SH-SY5Y (cell line): ENCODE data around the gene CRACR2A.

Source experiments
- GATA2 ChIP-seq: IDR thresholded peaks from 2 replicates; pipeline ENCODE4 v1.6.1; 2011; ENCODE audit warnings: mild to moderate bottlenecking, low read depth, low read length
- GATA3 ChIP-seq: IDR thresholded peaks from 2 replicates; pipeline ENCODE4 v1.6.1; 2011; ENCODE audit warnings: low read depth, mild to moderate bottlenecking, low read length, moderate library complexity

The CRACR2A gene, protein sequence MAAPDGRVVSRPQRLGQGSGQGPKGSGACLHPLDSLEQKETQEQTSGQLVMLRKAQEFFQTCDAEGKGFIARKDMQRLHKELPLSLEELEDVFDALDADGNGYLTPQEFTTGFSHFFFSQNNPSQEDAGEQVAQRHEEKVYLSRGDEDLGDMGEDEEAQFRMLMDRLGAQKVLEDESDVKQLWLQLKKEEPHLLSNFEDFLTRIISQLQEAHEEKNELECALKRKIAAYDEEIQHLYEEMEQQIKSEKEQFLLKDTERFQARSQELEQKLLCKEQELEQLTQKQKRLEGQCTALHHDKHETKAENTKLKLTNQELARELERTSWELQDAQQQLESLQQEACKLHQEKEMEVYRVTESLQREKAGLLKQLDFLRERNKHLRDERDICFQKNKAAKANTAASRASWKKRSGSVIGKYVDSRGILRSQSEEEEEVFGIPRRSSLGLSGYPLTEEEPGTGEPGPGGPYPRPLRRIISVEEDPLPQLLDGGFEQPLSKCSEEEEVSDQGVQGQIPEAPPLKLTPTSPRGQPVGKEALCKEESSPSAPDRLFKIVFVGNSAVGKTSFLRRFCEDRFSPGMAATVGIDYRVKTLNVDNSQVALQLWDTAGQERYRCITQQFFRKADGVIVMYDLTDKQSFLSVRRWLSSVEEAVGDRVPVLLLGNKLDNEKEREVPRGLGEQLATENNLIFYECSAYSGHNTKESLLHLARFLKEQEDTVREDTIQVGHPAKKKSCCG

DNA sequence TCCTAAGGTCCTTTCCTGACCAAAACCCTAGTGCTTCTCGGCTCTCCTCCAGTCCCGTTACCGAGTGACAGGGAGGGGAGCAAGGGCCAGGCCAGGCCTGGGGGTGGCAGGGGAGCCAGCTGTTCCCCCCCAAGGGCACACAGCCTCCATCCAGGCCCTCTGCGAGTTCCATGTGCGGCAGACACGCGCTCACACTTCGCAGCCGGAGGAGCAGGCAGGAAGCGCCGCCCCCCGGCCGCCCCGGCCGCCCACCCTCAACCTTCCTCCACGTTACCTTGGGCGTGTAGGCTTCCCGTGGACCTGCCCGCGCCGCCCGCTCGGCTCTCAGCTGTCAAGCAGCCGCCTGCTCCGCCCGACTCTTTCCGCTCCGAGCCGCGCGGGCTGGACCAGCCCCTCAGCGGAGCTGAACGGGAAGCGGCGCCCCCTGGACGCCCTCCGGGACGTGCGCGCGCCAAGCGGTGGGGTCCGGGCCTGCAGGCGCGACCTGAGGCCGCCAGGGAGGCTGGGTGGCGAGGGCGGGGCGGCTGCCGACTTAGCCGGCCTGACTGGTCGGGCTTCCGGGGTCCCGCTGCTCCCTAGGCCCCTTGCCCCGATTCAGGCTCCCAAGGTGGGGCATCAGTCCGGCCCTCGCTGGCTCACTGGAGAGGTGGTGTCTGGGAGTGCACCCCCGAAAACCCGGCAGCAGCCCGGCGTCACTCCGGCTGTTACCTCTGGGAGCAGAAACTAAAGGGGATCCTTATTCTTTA lies at the start of gene CRACR2A:
CRACR2A (minus strand) TSS at position 369 of the 746 bp plus-strand sequence. CDS start 56,110 bp downstream, outside the sequence.
- TF ChIP-seq GATA3 (no peak), GATA2 (no peak)

DNA sequence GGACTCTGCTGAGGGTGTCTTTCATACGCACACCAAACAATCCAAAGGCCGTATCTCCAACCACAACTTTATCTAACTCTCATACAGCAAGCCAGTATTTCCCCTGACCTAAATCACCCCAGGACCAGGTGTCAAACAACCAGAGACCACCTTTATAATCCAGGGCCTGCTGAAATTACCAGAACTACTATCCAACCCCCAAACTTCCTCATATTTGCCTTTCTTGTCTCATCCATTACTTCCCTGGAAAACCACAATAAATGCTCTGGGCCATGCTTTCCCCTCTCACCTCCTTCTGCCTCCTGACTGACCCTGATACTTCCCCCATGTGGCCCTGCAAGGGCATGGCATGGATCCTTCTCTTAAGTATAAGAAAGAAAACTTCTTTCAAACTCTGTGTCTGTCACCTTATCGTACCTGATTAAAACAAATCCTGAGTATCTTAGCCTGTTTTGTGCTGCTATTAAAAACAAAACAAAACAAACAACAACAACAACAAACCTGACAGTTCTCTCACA lies 44.7 kb upstream of the CRACR2A start:
- no peak for TF ChIP-seq GATA3
- TF ChIP-seq GATA2 = no peak

DNA sequence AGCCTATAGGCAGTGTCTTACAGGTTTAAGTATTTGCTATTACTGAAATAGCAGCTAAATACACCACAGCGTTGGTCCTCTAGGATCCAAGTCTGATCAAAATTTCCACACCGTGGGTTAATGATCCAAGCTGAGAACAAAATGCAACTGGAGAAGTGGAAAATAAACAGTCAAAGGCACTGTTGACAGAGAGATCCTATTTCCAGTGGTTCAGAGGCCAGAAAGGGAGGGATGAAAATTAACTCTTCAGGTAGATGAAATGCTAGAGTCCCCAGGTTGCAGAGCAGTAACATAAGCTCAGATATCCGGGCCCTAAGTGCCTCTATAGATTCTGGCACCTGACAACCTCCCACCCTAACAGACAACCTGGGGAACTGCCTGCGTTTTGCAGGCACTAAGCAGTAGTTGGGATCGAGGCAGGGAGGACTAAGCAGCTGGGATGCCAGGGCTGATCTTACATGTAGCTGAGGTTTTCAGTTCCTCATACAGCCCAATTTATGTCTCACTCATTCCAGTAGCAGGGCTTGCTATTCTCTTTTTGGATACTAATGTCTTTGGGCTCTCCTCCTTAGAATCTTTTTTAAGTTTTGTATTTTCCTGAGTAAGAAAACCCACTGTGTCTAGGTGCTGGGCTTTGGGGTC lies 42.7 kb upstream of the CRACR2A start:
- no peak for TF ChIP-seq GATA2
- TF ChIP-seq GATA3 = no peak

DNA sequence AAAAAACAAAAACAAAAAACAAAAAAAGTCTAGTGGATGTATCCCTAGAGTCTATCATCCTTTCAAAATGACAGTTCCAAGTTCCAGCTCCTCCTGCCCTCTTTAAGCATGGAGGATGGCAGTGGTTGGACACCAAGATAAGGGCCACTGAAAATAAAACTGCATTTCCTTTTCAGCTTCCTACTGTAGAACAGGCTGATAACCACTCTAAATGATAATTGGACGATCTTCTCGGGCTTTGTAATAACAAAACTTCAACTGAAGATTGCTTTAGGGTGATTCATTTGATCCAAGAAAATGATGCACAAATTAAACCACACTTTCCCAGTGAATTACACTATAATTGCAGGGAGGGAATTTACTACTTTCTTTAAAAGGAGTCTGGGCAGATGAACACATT lies 42.2 kb upstream of the CRACR2A start:
- TF ChIP-seq GATA2 = no peak
- TF ChIP-seq GATA3 = no peak

DNA sequence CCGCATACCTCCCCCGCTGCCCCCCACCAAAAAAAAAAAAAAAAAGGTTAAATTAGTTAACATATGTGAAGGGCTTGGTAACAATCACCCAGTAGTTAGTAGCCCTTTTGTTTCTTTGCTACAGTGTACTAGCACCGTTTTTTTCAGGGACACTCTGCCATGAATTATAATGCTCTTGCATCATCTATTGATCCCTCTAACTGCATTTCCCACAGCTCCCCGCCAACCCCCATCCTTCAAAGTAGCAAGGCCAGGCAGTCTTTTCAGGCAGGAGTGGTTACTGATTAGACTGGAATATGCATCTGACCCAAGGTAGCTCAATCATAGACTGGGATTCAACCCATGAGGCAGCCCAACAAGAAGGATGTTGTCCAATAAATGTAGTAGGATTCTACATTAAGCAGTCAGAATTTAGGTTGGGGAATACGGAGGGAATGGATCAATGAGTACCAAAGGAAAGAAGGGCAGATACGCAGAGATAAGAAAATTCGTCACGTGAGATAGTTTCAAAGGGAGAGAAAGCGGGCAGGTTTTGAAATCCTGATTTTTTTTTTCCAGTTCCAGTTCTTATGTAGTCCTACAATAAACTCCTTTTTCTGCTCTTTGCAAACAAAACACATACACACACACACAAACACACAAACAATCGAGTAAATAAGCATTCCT lies 39.8 kb upstream of the CRACR2A start:
- no peak for TF ChIP-seq GATA2
- no peak for TF ChIP-seq GATA3

DNA sequence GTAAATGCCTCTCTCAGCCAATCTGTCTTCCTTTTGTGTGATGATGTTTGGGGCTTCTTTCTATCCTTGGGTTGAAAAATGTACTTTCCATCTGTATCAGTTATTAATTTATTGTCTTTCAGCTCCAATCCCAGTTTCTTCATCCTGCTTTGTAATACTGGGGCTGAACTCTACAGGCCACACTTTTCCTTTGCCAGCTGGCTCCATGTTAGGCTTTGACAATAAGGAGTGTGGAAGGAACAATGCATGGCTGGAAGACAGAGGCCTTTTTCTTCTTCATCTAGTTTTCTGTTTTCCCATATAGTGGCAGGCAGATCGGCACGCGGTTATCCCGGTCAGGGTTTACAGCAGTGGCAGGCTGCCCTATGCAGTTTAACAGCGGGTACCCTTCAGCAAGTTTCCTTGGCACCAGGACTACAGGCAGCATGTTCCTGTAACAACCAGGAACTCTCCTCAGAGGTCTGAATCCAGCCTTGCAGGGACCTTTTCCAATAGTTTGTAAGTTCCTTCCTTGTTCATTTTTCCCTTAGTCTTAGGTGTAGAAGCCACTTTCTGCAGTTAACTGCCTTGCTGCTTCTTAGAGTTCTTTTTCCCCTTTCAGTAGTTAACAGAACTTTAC lies 38.5 kb upstream of the CRACR2A start:
- TF ChIP-seq GATA3 (no peak), GATA2 (no peak)

DNA sequence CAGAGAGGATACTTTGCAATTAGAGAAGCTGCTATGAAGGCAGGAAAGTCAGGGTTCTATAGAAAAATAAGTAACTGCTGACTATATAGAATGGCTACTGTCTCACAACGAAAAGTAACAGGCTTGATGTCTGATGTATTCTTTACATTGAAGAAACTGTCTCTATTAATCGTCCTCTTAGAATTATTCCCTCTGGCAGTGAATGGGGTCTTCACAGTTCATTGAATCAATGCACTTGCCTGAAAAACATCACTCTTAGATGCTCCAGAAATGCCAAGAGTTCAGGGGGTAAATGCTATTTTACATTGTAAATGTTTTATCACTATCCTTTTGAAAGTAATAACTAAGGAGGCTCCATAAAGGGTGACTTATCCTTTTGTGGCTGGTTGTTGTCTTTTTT lies 37.7 kb upstream of the CRACR2A start:
- no peak for TF ChIP-seq GATA3
- no peak for TF ChIP-seq GATA2

DNA sequence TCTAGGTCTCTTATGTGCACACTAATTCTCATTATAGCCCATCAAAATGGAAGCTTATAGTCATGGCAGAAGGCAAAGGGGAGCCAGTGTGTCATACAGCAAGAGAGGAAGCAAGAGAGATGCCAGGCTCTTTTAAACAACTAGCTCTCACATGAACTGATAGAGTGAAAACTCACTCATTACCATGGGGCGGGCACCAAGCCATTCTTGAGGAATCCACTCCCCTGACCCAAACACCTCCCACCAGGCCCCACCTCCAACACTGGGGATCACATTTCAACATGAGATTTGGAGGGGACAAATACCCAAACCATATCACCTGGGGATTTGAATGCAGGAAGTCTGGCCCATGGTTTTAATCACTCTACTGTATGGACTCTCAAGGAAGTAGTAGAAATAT lies 36.9 kb upstream of the CRACR2A start:
- TF ChIP-seq GATA3 = no peak
- TF ChIP-seq GATA2 = no peak

DNA sequence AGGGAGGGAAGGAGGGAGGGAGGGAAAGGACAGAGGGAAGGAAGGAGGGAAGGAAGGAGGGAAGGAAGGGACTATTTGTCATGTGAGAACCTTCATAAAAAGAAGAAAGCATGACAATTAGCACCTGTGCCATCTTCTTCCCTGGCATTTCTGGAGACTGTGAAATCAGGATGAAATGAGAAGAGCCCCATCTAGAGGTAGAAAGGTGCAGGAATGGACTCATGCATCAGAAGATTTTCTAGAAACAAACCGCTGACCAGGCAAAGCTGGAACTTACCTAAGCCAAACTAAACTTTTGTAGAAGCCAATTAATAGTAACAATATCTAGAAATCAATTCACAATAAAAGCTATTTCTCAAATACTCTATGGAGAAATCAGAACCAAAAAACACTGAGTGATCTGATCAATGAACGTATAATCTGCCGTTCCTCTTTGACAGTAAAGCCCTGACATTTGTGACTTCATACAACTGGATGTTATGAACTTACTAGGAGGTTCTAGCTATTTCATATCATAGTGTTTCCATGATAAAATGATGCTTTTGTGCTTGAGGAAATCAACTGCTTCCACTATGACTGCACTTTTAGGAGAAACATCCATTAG lies 24.4 kb upstream of the CRACR2A start:
- no peak for TF ChIP-seq GATA3
- TF ChIP-seq GATA2 = no peak

DNA sequence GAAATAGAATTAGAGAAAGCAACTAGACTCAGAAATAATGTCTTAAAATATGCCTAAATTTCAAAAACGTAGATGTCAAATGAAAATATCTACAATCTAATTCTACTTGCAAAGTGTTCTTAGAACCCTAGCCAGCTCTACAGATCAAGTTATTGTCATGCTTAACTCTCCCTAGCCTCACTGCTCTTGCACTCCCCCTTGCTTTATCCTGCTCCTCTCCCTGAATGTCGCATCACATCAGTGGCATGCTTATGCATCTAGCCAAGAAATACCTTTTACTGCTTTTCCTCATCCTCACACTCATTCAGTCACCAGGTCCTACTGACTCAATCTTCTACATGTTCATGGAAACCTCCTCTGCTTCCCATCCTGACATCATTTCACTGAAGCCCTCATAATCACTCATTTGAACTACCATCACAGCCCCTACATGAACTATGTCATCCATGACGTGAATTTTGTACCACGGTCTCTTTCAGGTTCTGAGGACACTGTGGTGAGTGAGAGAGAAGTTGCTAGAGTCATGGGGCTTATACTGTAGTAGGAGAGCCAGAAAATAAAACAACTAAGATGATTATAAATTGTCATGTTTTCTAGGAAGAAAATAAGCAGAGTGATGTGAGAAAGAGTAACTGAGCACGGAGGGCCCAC lies 22.6 kb upstream of the CRACR2A start:
- no peak for TF ChIP-seq GATA3
- no peak for TF ChIP-seq GATA2

DNA sequence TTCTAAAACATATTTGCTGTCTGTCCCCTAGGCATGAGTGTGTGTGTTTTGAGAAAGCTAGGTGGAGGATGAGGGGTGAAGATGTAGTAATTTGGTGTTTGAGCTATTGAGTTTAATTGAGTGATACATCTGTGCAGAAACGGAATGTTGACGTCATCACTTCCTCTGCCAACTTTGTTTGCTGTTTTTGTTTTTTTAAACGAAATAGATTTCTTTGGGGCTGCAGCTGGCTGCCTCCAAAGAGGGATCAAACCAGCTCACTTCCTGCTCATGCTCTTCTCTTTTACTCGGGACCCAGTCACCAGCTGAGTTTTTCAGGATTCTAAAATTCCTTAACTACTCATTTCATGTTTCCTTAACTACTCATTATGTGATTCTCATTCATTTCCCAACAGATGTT lies 19.5 kb upstream of the CRACR2A start:
- TF ChIP-seq GATA3 (no peak), GATA2 (no peak)

DNA sequence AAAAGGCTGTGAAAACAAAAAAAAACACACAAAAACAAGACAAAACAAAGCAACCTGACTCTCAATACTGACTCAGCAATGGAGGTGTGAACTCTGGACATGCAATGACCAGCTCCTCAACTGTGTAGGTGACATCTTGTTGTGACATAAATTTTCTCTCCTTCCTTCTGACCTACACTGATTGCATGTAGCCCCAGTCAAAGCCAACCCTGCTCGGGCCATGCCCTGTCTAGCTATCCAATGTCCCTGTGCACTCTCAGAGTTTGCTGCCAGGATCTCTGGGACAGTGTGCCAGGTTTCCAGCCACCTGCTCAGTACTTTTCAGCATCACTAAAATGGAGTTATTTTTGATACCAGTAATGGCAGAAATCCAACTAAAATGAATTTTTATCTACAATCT lies 18.9 kb upstream of the CRACR2A start:
- TF ChIP-seq GATA2 (no peak), GATA3 (no peak)
